GM06990 (cell line): Measurements from ENCODE around the gene CPEB2.

ENCODE experiments used
- DNase-seq: peaks from one replicate; pipeline ENCODE4 v3.0.0-alpha.2; 2011; ENCODE audit not compliant: insufficient read length; ENCODE audit errors: extremely low read depth
- H3K27me3 ChIP-seq: replicated peaks from 2 replicates; pipeline ENCODE4 v1.6.0; 2011; ENCODE audit warnings: low read length; ENCODE audit not compliant: control insufficient read depth, insufficient read depth
- H3K36me3 ChIP-seq: 2 replicates; pipeline ENCODE4 v1.5.1; 2011; ENCODE audit warnings: low read length; ENCODE audit not compliant: control insufficient read depth, insufficient read depth
- H3K4me3 ChIP-seq: replicated peaks from 2 replicates; pipeline ENCODE4 v1.5.1; 2011; ENCODE audit warnings: low read depth, mild to moderate bottlenecking, control low read depth, low read length
- CTCF ChIP-seq: IDR thresholded peaks from 2 replicates; pipeline ENCODE4 v1.5.1; 2011; ENCODE audit warnings: low read length, control low read depth, mild to moderate bottlenecking, inconsistent platforms; ENCODE audit not compliant: insufficient read depth, poor library complexity, severe bottlenecking

CPEB2 gene

GRCh38 chr4:15001248-15001868 is 923 bp upstream of the CPEB2 start:
- DNase-seq, result no peak
- no peaks in the 10 kb centered on the region for H3K27me3 ChIP-seq
- H3K4me3 ChIP-seq, result peak overlapping the region; percentile 86
- H3K36me3 ChIP-seq, result no peaks in the 10 kb centered on the region
- TF ChIP-seq CTCF, result peak; percentile 36

DNA sequence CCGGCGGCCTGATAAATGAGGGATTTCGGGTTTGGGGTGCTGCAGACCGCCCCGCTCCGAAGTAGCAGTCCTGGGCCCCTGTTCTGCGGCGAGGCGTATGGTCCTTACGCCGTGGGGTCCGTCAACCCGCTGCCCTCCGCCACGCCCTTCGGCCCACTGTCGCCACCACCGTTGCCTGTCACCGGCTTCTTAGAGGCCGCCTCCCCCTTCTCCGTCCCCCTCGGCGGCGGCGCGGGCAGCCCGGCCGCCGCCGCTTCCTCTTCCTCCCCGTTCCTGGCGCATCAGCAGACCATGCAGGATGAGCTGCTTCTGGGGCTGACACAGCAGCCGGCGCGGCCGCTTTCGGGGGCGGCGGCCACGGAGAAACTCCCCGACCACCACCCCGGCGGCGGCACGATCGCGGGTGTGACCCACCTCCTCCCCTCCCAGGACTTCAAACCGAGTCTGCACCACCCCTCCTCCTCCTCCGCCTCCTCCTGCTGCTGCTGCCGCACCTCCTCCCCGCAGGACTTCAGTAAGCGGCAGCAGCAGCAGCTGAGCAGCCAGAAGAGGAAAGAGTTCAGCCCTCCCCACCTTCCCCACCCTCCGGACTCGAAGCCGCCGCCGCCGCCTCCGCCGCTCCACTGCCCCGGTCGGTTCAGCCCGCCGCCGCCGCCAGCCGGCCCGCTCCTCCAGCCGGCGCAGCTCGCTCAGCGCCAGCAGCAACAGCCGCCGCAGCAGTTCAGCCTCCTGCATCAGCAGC is 549 bp downstream of the CPEB2 start:
- H3K27me3 ChIP-seq, result no peaks in the 10 kb centered on the region
- no peak for TF ChIP-seq CTCF
- H3K36me3 ChIP-seq, result no peaks in the 10 kb centered on the region
- peak overlapping the region; percentile 86 for H3K4me3 ChIP-seq
- DNase-seq, result peak; percentile 92

GRCh38 chr4:15003401-15003890 is 1.2 kb downstream of the CPEB2 start:
- no peaks in the 10 kb centered on the region for H3K27me3 ChIP-seq
- TF ChIP-seq CTCF, result no peak
- no peaks in the 10 kb centered on the region for H3K36me3 ChIP-seq
- peak overlapping the region; percentile 86 for H3K4me3 ChIP-seq
- DNase-seq, result peak; percentile 80

GRCh38 chr4:15003891-15004738 is 1.8 kb downstream of the CPEB2 start:
- Histone ChIP-seq H3K4me3 (peak overlapping the region; percentile 86), H3K36me3 (no peaks in the 10 kb centered on the region), H3K27me3 (no peaks in the 10 kb centered on the region)
- TF ChIP-seq CTCF, result no peak
- peak; percentile 74 for DNase-seq

DNA sequence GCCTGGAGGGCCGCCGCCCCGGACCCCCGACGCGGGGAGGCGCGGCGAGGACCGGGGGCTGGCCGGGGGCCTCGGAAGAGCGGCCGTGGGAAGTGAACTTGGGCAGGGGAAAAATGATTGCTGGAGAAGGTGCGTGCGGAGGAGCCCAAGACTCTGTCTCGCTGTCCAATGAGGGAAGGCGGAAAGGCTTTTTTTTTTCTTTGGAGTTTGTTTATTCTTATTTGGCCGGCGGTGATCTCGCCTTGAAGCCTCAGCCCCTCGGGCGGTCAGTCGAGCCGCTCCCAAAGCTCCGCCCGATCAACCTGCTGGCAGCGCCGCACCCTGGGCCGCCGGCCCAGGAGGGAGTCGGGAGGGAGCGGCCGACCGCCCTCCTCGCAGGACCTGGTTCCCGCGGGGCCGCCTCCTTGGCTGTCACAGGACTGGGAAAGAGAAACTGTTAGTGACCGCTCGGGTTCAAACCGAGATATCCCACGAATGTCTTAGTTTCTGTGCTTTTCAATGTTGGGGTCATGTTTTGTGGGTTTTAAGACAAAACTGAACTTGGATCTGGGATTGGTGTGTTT is 2.5 kb downstream of the CPEB2 start:
- peak; percentile 73 for DNase-seq
- peak; percentile 2 for TF ChIP-seq CTCF
- Histone ChIP-seq H3K36me3 (no peaks in the 10 kb centered on the region), H3K27me3 (no peaks in the 10 kb centered on the region), H3K4me3 (peak overlapping the region; percentile 86)
